Sigmoid colon (tissue), 7 donors: ENCODE results near the gene DIS3L2. TPM values are rescaled to one million over a fixed set of nuclear protein-coding genes. Genes with fewer than 3 reads are reported as not detected.

Source experiments
- DNase-seq: peaks from one replicate; pipeline ENCODE4 v3.0.0-alpha.2; 2019
- H3K27ac ChIP-seq, 4 donors: fragments of 200-600 bp; sonication (generic); one replicate each; pipeline ENCODE4 v1.5.1; 2016 to 2019; ENCODE audit warnings: mild to moderate bottlenecking in 1 of 4
- H3K27me3 ChIP-seq, 3 donors: fragments of 200-600 bp; sonication (generic); one replicate each; pipeline ENCODE4 v1.5.1; 2019; ENCODE audit warnings: mild to moderate bottlenecking in 1 of 3
- H3K36me3 ChIP-seq, 4 donors: fragments of 200-600 bp; sonication (generic); one replicate each; pipeline ENCODE4 v1.5.1; 2016 to 2019
- H3K4me1 ChIP-seq, 4 donors: fragments of 200-600 bp; sonication (generic); one replicate each; pipeline ENCODE4 v1.5.1; 2017 to 2019
- H3K4me3 ChIP-seq, 4 donors: fragments of 200-600 bp; sonication (generic); one replicate each; pipeline ENCODE4 v1.5.1; 2017 to 2019; ENCODE audit warnings: mild to moderate bottlenecking in 2 of 4, moderate library complexity in 1 of 4
- H3K9me3 ChIP-seq, 4 donors: fragments of 200-600 bp in 3 of 4; sonication (generic) in 3 of 4; one replicate each; pipeline versions ENCODE4 v1.5.1 to v1.6.1; 2013 to 2019
- CTCF ChIP-seq, 4 experiments: fragments of 450-650 bp in 3 of 4; fragments of 200-600 bp in 1 of 4; IDR thresholded peaks; one replicate each; pipeline ENCODE4 v1.5.1; 2016 to 2019; ENCODE audit warnings: antibody characterized with exemption in 4 of 4, mild to moderate bottlenecking in 3 of 4, moderate library complexity in 2 of 4
- EP300 ChIP-seq, 4 donors: sonication (generic); formaldehyde crosslinking; IDR thresholded peaks; one replicate each; pipeline ENCODE4 v1.6.1; 2017; ENCODE audit warnings: antibody characterized with exemption in 4 of 4
- POLR2A ChIP-seq, 2 donors: fragments of 450-650 bp; IDR thresholded peaks; one replicate each; pipeline ENCODE4 v1.6.1; 2016; ENCODE audit warnings: antibody characterized with exemption in 2 of 2, mild to moderate bottlenecking in 2 of 2, moderate library complexity in 2 of 2
- POLR2AphosphoS5 ChIP-seq, 4 donors: sonication (generic); formaldehyde crosslinking; IDR thresholded peaks; one replicate each; pipeline ENCODE4 v1.6.1; 2017; ENCODE audit warnings: antibody characterized with exemption in 4 of 4
- WGBS, 2 donors: extraction: QIAGEN DNeasy Blood & Tissue Kit; methylation state at CpG; one replicate each; pipeline ENCODE4 v1.1.7; 2013; 5-methylcytosine and 5-hydroxymethylcytosine counted together
- intact Hi-C: fragments of 100-400 bp; cut with DNase I; formaldehyde crosslinking; loops from one replicate; pipeline ENCODE4 v1.15.1; 2023
- polyA plus RNA-seq, 3 donors: library from polyadenylated mRNA; stranded (reverse); fragments of 200-250 nt; gene quantifications; one replicate each; pipeline ENCODE4 v1.2.3, GENCODE V29; 2013
- total RNA-seq, 4 donors: library from RNA; depleted of rRNA; stranded (reverse); fragments of >200 nt; gene quantifications; one replicate each; pipeline ENCODE4 v1.1.0, GENCODE V29; 2016
- donor health status: healthy with polysubstance abuse.
- donor health status: Bipolar disorder and iron deficiency.
- donor health status: healthy.

Gene DIS3L2
- total and polyA plus RNA-seq, 7 donors, result 8.8 to 37.9 (median 22.5) TPM

- Histone ChIP-seq H3K27me3 (peaks cover 15 to 64% (median 32%) of the 10 kb centered on the region in 3 donors), H3K36me3 (no peaks in the 10 kb centered on the region), H3K4me3 (no peak overlapping the region), H3K9me3 (no peaks in the 10 kb centered on the region), H3K27ac (no peak overlapping the region), H3K4me1 (peaks cover 0 to 22% (median 20%) of the 10 kb centered on the region in 4 donors)
- TF ChIP-seq POLR2AphosphoS5 (IDR thresholded peaks at IDR 0.05) (no peak), POLR2A (IDR thresholded peaks at IDR 0.05) (no peak), CTCF (IDR thresholded peaks at IDR 0.05) (no peak), EP300 (IDR thresholded peaks at IDR 0.05) (no peak)
- WGBS, 2 donors, result 67 to 84% methylated on average over 15 of the region's 15 CpGs
- intact Hi-C loops, result loop anchor here (5.0 kb wide), 1 partner anchor 520 kb away; no protein-coding TSS in a partner anchor
- DNase-seq, result no peak
These were observed 39.1 kb upstream of the DIS3L2 start for GRCh38 chr2:231922311-231923009.

- peaks cover 15 to 69% (median 37%) of the 10 kb centered on the region in 3 donors for H3K27me3 ChIP-seq
- H3K36me3 ChIP-seq, result no peaks in the 10 kb centered on the region
- intact Hi-C loops, result loop anchor here (5.0 kb wide), 1 partner anchor 519 kb away; no protein-coding TSS in a partner anchor
- WGBS, 2 donors, result 55 to 77% methylated on average over 3 of the region's 3 CpGs
- DNase-seq, result no peak
- H3K27ac ChIP-seq, result no peak overlapping the region
- H3K4me1 ChIP-seq, result peaks cover 0 to 22% (median 20%) of the 10 kb centered on the region in 4 donors
- TF ChIP-seq POLR2A (IDR thresholded peaks at IDR 0.05) (no peak), EP300 (IDR thresholded peaks at IDR 0.05) (no peak)
- H3K4me3 ChIP-seq, result no peak overlapping the region
- H3K9me3 ChIP-seq, result no peaks in the 10 kb centered on the region
These were observed 38.5 kb upstream of the DIS3L2 start for GRCh38 chr2:231923010-231923344.

- Histone ChIP-seq H3K4me1 (peaks cover 0 to 24% (median 20%) of the 10 kb centered on the region in 4 donors), H3K4me3 (peak overlapping the region in 1 of 4 donors; percentile 48), H3K27ac (no peak overlapping the region), H3K27me3 (peaks cover 15 to 80% (median 44%) of the 10 kb centered on the region in 3 donors), H3K36me3 (no peaks in the 10 kb centered on the region), H3K9me3 (no peaks in the 10 kb centered on the region)
- intact Hi-C loops, result loop anchor here (2.0 to 5.0 kb wide), 2 partner anchors 403 to 518 kb away; no protein-coding TSS in a partner anchor
- WGBS, 2 donors, result 48 to 74% methylated on average over 24 of the region's 24 CpGs
- peak; percentile 33 for DNase-seq
- TF ChIP-seq CTCF (IDR thresholded peaks at IDR 0.05) (no peak), POLR2AphosphoS5 (IDR thresholded peaks at IDR 0.05) (no peak), POLR2A (IDR thresholded peaks at IDR 0.05) (no peak), EP300 (IDR thresholded peaks at IDR 0.05) (no peak)
These were observed 37.3 kb upstream of the DIS3L2 start for GRCh38 chr2:231923951-231924888.

GRCh38 chr2:231924889-231925275 is 36.6 kb upstream of the DIS3L2 start:
- Histone ChIP-seq H3K4me1 (peaks cover 0 to 29% (median 20%) of the 10 kb centered on the region in 4 donors), H3K27ac (no peak overlapping the region), H3K36me3 (no peaks in the 10 kb centered on the region), H3K4me3 (peak overlapping the region in 2 of 4 donors; percentile 48), H3K27me3 (peaks cover 15 to 86% (median 44%) of the 10 kb centered on the region in 3 donors), H3K9me3 (no peaks in the 10 kb centered on the region)
- intact Hi-C loops, result loop anchor here (1.0 to 5.0 kb wide), 3 partner anchors 217 to 517 kb away; no protein-coding TSS in a partner anchor
- DNase-seq, result no peak
- WGBS, 2 donors, result 21 to 37% methylated on average over 8 of the region's 8 CpGs
- TF ChIP-seq POLR2A (IDR thresholded peaks at IDR 0.05), result no peak
- TF ChIP-seq CTCF (IDR thresholded peaks at IDR 0.05), result no peak
- TF ChIP-seq POLR2AphosphoS5 (IDR thresholded peaks at IDR 0.05), result no peak
- TF ChIP-seq EP300 (IDR thresholded peaks at IDR 0.05), result no peak
